DMS114 treated with DMSO at 0.1 percent for 48 hours (cell line): ENCODE measurements around the gene FNDC7.
"Not testable (repeated sequence)": the region's sequence is repeated elsewhere in the genome, so short reads cannot be mapped to it uniquely, and the experiment has no call there.

Experiments used
- DNase-seq: peaks from one replicate; lab custom pipeline; 2025; ENCODE audit not compliant: unreplicated experiment; lab: John Stamatoyannopoulos, UW

The FNDC7 gene

GRCh38 chr1:108695535-108695934 is 17.2 kb upstream of the FNDC7 start:
- DNase-seq: no peak

GRCh38 chr1:108699375-108700332 is 13.1 kb upstream of the FNDC7 start:
- DNase-seq: no peak

GRCh38 chr1:108701176-108701849 is 11.4 kb upstream of the FNDC7 start:
- no peak for DNase-seq

- DNase-seq: not testable (repeated sequence)
Observed at GRCh38 chr1:108702109-108702508, 10.6 kb upstream of the FNDC7 start.

- DNase-seq: no peak
Observed at GRCh38 chr1:108703939-108704338, 8.8 kb upstream of the FNDC7 start.

GRCh38 chr1:108704496-108704895 is 8.2 kb upstream of the FNDC7 start:
- DNase-seq: no peak

- DNase-seq: no peak
Observed at GRCh38 chr1:108706643-108707042, 6.1 kb upstream of the FNDC7 start.

GRCh38 chr1:108708691-108709660 is 3.7 kb upstream of the FNDC7 start:
- no peak for DNase-seq

GRCh38 chr1:108715932-108716331 is 3.2 kb downstream of the FNDC7 start:
- DNase-seq: no peak

GRCh38 chr1:108716437-108717230 is 3.9 kb downstream of the FNDC7 start:
- DNase-seq: no peak

GRCh38 chr1:108717774-108718316 is 5.1 kb downstream of the FNDC7 start:
- DNase-seq: no peak

- no peak for DNase-seq
Observed at GRCh38 chr1:108718927-108719655, 6.4 kb downstream of the FNDC7 start.

GRCh38 chr1:108719656-108720435 is 7.1 kb downstream of the FNDC7 start:
- no peak for DNase-seq

GRCh38 chr1:108722292-108722691 is 9.6 kb downstream of the FNDC7 start:
- DNase-seq: no peak

- DNase-seq: no peak
Observed at GRCh38 chr1:108725906-108726305, 13.2 kb downstream of the FNDC7 start.

- DNase-seq: no peak
Observed at GRCh38 chr1:108728327-108728923, 15.7 kb downstream of the FNDC7 start.

GRCh38 chr1:108729481-108729880 is 16.8 kb downstream of the FNDC7 start:
- no peak for DNase-seq

GRCh38 chr1:108732398-108732797 is 19.7 kb downstream of the FNDC7 start:
- no peak for DNase-seq
